Keratinocyte (primary cell): ENCODE measurements around the gene KRTAP2-2. TPM values are rescaled to one million over a fixed set of nuclear protein-coding genes. Genes with fewer than 3 reads are reported as not detected.
"Not testable (repeated sequence)": the region's sequence is repeated elsewhere in the genome, so short reads cannot be mapped to it uniquely, and the experiment has no call there.

Experiments used
- DNase-seq: peaks from one replicate; pipeline ENCODE4 v3.0.0-alpha.2; 2011; ENCODE audit warnings: low read depth, missing footprints, low spot score
- FAIRE-seq: peaks from 2 replicates; lab custom pipeline; 2011; peaks lifted over from hg19 to GRCh38; lab: Jason Lieb, UNC
- H2AFZ ChIP-seq: 2 replicates; pipeline ENCODE4 v1.6.0; 2012; ENCODE audit warnings: low read length, control low read depth, inconsistent platforms; ENCODE audit not compliant: control insufficient read depth
- H3K27ac ChIP-seq: 2 replicates; pipeline ENCODE4 v1.5.1; 2011; ENCODE audit warnings: low read length; ENCODE audit not compliant: control insufficient read depth, insufficient read depth
- H3K27me3 ChIP-seq: 3 replicates; pipeline ENCODE4 v1.6.0; 2011; ENCODE audit warnings: low read length; ENCODE audit not compliant: control insufficient read depth, insufficient read depth; ENCODE audit errors: extremely low read depth
- H3K36me3 ChIP-seq, 2 experiments: 2 replicates in 1 of 2; 3 replicates in 1 of 2; pipeline ENCODE4 v1.5.1; 2011; ENCODE audit warnings: low read length in 2 of 2, mild to moderate bottlenecking in 1 of 2; ENCODE audit not compliant: control insufficient read depth in 2 of 2, insufficient read depth in 2 of 2; ENCODE audit errors: extremely low read depth in 1 of 2
- H3K4me1 ChIP-seq: 3 replicates; pipeline ENCODE4 v1.5.1; 2011; ENCODE audit warnings: low read length; ENCODE audit not compliant: control insufficient read depth, insufficient read depth; ENCODE audit errors: extremely low read depth
- H3K4me2 ChIP-seq: 3 replicates; pipeline ENCODE4 v1.6.0; 2011; ENCODE audit warnings: low read depth, low read length; ENCODE audit not compliant: control insufficient read depth, insufficient read depth; ENCODE audit errors: extremely low read depth
- H3K4me3 ChIP-seq, 3 experiments: fragments of 200-600 bp in 1 of 3; sonication (generic) in 1 of 3; 2 replicates in 2 of 3; 3 replicates in 1 of 3; pipeline ENCODE4 v1.5.1; 2011 to 2016; ENCODE audit warnings: low read length in 3 of 3, mild to moderate bottlenecking in 3 of 3, control low read depth in 2 of 3, inconsistent platforms in 1 of 3, low read depth in 1 of 3, mixed read lengths in 1 of 3, mixed run types in 1 of 3, moderate library complexity in 1 of 3; ENCODE audit not compliant: control insufficient read depth in 2 of 3, insufficient read depth in 2 of 3; ENCODE audit errors: extremely low read depth in 1 of 3
- H3K79me2 ChIP-seq: 2 replicates; pipeline ENCODE4 v1.6.0; 2012; ENCODE audit warnings: low read length; ENCODE audit not compliant: control insufficient read depth, insufficient read depth
- H3K9ac ChIP-seq: 3 replicates; pipeline ENCODE4 v1.6.0; 2011; ENCODE audit warnings: low read length; ENCODE audit not compliant: control insufficient read depth, insufficient read depth; ENCODE audit errors: extremely low read depth
- H3K9me1 ChIP-seq: 3 replicates; pipeline ENCODE4 v1.6.0; 2011; ENCODE audit warnings: low read length; ENCODE audit not compliant: control insufficient read depth, insufficient read depth; ENCODE audit errors: extremely low read depth
- H3K9me3 ChIP-seq: 2 replicates; pipeline ENCODE4 v1.5.1; 2012; ENCODE audit warnings: low read depth, low read length; ENCODE audit not compliant: control insufficient read depth
- H4K20me1 ChIP-seq: 3 replicates; pipeline ENCODE4 v1.6.0; 2011; ENCODE audit warnings: low read length; ENCODE audit not compliant: control insufficient read depth, insufficient read depth; ENCODE audit errors: extremely low read depth
- CTCF ChIP-seq, 3 experiments: IDR thresholded peaks in 1 of 3; conservative IDR thresholded peaks in 1 of 3; optimal IDR thresholded peaks in 1 of 3; 2 replicates in 2 of 3; 3 replicates in 1 of 3; pipeline versions ENCODE3 to v1.5.1; 2011; ENCODE audit warnings: low read length in 3 of 3, mild to moderate bottlenecking in 3 of 3, moderate library complexity in 2 of 3, control low read depth in 1 of 3, inconsistent platforms in 1 of 3; ENCODE audit not compliant: insufficient read depth in 2 of 3; ENCODE audit errors: extremely low read depth in 1 of 3
- EZH2 ChIP-seq: IDR thresholded peaks from one replicate; pipeline ENCODE4 v1.6.1; 2012; ENCODE audit warnings: inconsistent platforms, mild to moderate bottlenecking, low read length, moderate library complexity
- dilution Hi-C: fragments of 300-500 bp; cut with MboI; formaldehyde crosslinking; loops from one replicate; pipeline ENCODE4 v1.7.0; 2020; ENCODE audit warnings: low sequenced_read_pairs; ENCODE audit not compliant: extremely low pct_ligation_motif_present
- polyA plus RNA-seq, 5 experiments: library from polyadenylated mRNA; depleted of rRNA in 3 of 5; stranded (reverse) in 3 of 5; stranded (forward) in 1 of 5; unstranded in 1 of 5; fragments of >200 nt; gene quantifications; 1 replicate in 1 of 5; 2 replicates in 3 of 5; 3 replicates in 1 of 5; pipeline versions ENCODE4 v1.2.1 to v1.2.3, GENCODE V29; 2011 to 2012; ENCODE audit warnings: missing spikeins in 2 of 5, low read depth in 1 of 5, low replicate concordance in 1 of 5

KRTAP2-2 gene
- polyA plus RNA-seq, 1 donor (not counting 4 experiments of a cell fraction or from before 2014, with no cell fraction given) = not detected

GRCh38 chr17:41101586-41102259 lies 46.7 kb upstream of the KRTAP2-2 start, which contains the start of gene KRTAP4-16:
TSS of gene KRTAP4-16 (minus strand) at chr17:41102209. CDS start at chr17:41102209, 0 bp downstream.
- Histone ChIP-seq H3K9me3 (no peaks in the 10 kb centered on the region), H3K4me1 (peaks cover 32% of the 10 kb centered on the region), H3K36me3 (no peaks in the 10 kb centered on the region), H3K4me2 (no peak within 1 kb of the TSS), H3K9ac (no peak within 1 kb of the TSS), H2AFZ (no peak within 1 kb of the TSS), H3K4me3 (no peak within 1 kb of the TSS), H3K9me1 (no peaks in the 10 kb centered on the region), H3K27ac (no peak within 1 kb of the TSS), H3K79me2 (no peaks in the 10 kb centered on the region), H4K20me1 (no peaks in the 10 kb centered on the region), H3K27me3 (no peaks in the 10 kb centered on the region)
- TF ChIP-seq CTCF (optimal IDR thresholded peaks at IDR 0.05 in 1 of 3, IDR thresholded peaks at IDR 0.05 in 1 of 3, conservative IDR thresholded peaks at IDR 0.05 in 1 of 3; ENCODE audit: extremely low read depth in 1 of 3, insufficient read depth in 2 of 3, low read length in 3 of 3) (no peak), EZH2 (no peak)
- dilution Hi-C loops = no loop called here
- no peak for DNase-seq
- no peak for FAIRE-seq

GRCh38 chr17:41099682-41100480 lies 44.9 kb upstream of the KRTAP2-2 start:
- H2AFZ ChIP-seq, H3K9me1 ChIP-seq, H3K79me2 ChIP-seq, H3K4me2 ChIP-seq, H3K36me3 ChIP-seq, H3K4me3 ChIP-seq, dilution Hi-C loops, H3K27me3 ChIP-seq, H3K9me3 ChIP-seq, H4K20me1 ChIP-seq, H3K9ac ChIP-seq: not testable (repeated sequence)
- DNase-seq = peak; percentile 92
- Histone ChIP-seq H3K27ac (peak overlapping the region; percentile 40), H3K4me1 (peaks cover 33% of the 10 kb centered on the region)
- FAIRE-seq = peak; percentile 26
